GM12875 (cell line): Measurements from ENCODE around the gene AGMO.

Source experiments
- H3K4me3 ChIP-seq: one replicate; pipeline ENCODE4 v1.5.1; 2011; ENCODE audit warnings: low read depth, low read length, control low read depth
- CTCF ChIP-seq: IDR thresholded peaks from 2 replicates; pipeline ENCODE4 v1.5.1; 2011; ENCODE audit warnings: low read depth, mild to moderate bottlenecking, control low read depth, inconsistent platforms, low read length, moderate library complexity, borderline replicate concordance; ENCODE audit not compliant: insufficient read depth

The AGMO gene

GRCh38 chr7:15176089-15176488, 385.7 kb downstream of the AGMO start:
- H3K4me3 ChIP-seq = no peak overlapping the region
- no peak for TF ChIP-seq CTCF

GRCh38 chr7:15175152-15175551, 386.7 kb downstream of the AGMO start:
- H3K4me3 ChIP-seq = no peak overlapping the region
- TF ChIP-seq CTCF = no peak

GRCh38 chr7:15174485-15174884, 387.3 kb downstream of the AGMO start:
- H3K4me3 ChIP-seq = no peak overlapping the region
- TF ChIP-seq CTCF = no peak

- no peak for TF ChIP-seq CTCF
- no peak overlapping the region for H3K4me3 ChIP-seq
These were observed 393.3 kb downstream of the AGMO start for GRCh38 chr7:15168489-15168888.

- no peak overlapping the region for H3K4me3 ChIP-seq
- TF ChIP-seq CTCF = no peak
These were observed 393.9 kb downstream of the AGMO start for GRCh38 chr7:15167912-15168311.

- H3K4me3 ChIP-seq = no peak overlapping the region
- TF ChIP-seq CTCF = no peak
These were observed 395.2 kb downstream of the AGMO start for GRCh38 chr7:15166620-15167019.

GRCh38 chr7:15159261-15159660, 402.6 kb downstream of the AGMO start:
- no peak for TF ChIP-seq CTCF
- no peak overlapping the region for H3K4me3 ChIP-seq
